GM21576 (cell line): Measurements from ENCODE around the gene PGRMC1.
"Not testable (repeated sequence)": the region's sequence is repeated elsewhere in the genome, so short reads cannot be mapped to it uniquely, and the experiment has no call there.

Experiments
- ATAC-seq: cut with Tn5 transposase; IDR thresholded peaks from one replicate; pipeline ENCODE4 v1.9.1; 2021; ENCODE audit warnings: mild to moderate bottlenecking, moderate library complexity; ENCODE audit not compliant: unreplicated experiment

Gene PGRMC1

DNA sequence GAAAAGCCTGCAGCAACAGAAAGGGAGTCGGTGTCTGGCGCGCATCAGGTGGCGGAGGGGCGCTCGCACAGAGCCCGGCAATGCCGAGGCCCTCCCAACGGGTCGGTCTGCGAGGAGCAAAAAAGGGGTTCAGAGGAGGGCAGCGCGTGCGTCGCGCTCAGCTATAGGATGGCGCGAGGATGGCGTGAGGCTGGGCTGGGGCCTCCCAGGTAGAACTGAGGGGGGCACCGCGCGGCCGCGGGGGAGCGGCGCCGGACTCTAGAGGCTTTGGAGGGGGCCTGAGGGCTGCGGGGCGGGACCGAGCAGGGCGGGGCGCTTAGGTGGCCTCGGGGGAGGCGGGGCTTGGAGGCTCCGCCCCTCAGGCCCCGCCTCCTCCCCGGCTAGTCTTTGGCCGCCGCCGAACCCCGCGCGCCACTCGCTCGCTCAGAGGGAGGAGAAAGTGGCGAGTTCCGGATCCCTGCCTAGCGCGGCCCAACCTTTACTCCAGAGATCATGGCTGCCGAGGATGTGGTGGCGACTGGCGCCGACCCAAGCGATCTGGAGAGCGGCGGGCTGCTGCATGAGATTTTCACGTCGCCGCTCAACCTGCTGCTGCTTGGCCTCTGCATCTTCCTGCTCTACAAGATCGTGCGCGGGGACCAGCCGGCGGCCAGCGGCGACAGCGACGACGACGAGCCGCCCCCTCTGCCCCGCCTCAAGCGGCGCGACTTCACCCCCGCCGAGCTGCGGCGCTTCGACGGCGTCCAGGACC lies at the start of gene PGRMC1:
Gene PGRMC1 (plus strand): TSS at position 414 of the 751 bp plus-strand sequence. CDS start 79 bp downstream, at position 493.
- ATAC-seq: peak; percentile 94

DNA sequence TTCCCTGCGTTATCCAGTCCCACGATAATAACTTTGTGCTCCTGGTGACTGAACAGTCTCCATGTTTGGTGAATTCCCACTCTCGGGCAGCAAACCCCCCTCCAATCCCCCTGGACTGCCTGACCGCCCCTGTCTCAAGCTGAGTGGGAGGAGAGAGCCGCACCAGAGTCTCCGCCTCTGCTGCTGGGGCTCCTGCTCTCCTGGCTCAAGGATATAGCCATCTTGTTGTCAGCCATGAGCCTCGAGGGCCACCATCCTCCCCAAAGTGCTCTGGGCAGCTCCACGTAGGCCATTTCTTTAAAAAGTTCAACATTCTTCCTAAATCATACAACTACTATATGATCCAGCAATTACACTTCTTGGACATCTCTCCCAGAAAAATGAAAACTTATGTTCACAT lies 49.3 kb upstream of the PGRMC1 start:
- ATAC-seq: no peak

DNA sequence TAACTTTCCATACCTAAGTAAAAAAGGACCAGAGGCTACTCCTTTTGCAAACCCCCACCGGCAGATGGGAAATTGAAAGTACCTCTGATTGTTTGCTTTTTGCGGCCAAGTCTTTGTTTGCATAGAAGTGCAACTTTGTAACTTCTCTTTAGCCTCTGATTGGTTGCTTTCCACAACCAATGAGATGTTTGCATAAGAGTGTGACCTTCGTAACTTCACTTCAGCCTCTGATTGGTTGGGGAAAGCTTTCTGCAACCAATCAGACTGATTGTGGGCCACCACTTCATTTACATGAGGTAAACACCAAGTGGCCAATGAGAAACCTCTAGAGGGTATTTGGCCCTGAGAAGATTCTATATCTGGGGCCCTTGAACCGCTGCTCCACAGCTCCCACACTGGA lies 48.8 kb upstream of the PGRMC1 start:
- ATAC-seq: no peak

DNA sequence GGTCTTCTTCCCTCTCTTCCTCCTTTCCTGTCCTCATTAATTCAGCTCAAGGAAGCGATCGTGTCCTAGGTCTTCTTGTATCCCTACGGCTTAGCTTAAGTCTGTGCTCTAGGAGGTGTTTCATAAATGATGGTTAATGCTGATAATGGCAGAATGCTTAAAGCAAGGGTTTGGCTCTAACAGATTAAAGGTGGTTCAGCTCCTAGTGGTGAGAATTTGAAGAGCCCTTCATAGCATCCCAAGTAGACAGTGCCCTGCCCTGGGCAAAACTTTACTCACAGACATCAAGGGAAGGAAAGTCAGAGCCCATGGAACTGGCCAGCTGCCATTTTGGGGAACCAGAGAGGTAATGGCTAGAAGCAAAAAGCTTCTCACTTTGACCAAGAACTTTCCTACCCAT lies 47.0 kb upstream of the PGRMC1 start:
- ATAC-seq: no peak

DNA sequence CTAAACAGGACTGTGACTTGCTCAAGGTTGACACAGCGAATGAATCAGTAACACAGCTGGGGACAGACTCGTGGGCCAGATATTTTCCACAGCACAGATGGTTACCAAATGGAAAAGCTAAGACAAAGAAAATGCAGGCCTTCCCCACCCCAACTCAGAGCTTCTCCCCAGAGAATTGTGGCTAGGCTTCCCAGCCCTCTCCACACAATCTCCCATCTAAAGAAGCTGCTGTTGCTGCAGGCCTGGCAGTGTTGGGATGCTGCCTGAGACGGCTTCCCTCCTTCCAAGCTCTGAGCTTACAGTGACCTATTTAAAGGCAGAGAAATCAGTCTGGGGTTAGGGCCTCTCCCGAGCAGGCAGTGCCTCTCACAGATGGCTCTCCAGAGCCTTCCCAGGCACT lies 46.5 kb upstream of the PGRMC1 start:
- no peak for ATAC-seq

DNA sequence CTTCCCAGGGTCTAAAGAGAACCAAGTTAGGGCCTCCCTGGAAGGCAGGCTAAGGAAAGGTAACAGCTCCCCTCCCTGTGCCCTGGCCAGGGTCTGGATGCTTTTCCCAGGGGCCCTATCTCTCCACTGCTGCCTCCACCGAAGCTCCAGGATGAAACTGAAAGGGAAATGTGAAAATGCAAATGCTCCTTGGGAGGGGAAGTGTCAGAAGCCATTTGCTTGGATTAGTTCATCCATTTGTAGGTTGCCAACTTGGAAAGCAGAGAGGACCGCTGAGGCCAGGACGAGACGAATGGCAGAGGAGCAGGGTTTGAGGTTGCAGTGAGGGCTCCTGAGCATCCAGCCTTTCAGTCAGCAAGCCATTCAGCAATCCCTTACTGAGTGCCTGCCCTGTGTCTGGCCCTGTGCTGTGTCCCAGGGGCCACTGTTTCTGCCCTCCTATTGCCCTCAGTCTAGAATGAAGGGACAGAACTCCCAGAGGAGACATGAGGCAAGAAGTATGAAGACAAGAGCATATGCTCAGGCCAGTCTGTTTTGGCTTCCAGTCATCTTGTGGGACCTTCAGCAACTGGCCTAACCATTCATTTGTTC lies 45.9 kb upstream of the PGRMC1 start:
- ATAC-seq: no peak

DNA sequence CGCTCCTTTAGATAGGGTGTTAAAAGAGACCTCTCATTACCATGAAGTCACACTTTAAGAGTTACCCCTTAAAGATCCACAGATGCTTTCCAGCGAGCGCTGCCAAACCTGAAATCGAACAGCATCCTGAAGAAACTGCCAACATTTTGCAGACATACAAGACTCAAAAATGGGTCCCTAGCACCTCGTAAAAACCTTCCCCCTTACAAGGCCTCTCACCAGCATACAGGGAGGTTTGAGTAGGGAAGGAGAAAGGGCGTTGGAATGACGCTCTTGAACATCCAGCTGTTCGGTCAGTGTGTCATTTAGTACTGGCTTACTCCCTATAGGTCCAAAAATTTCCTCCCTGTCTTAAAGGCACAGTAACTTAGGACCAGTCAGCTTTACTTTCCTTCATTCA lies 45.3 kb upstream of the PGRMC1 start:
- no peak for ATAC-seq

DNA sequence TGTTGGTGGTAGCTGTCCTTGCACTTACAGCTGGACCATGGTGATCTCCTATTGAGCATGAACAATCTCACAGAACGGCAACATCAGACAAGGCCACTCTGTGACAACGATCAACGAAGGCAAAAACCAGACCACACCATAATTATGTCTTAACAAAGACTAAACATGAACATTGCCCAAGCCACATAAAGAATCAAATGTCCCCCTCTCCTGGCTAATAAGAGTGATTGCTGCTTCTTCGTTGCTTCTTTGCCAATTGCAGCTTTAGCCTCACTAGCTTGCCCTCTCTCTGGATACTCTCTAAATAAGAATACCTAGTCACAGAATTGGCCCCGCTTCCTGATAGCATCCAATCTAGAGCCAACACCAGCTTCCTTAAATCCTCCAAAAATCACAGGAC lies 41.5 kb upstream of the PGRMC1 start:
- no peak for ATAC-seq

DNA sequence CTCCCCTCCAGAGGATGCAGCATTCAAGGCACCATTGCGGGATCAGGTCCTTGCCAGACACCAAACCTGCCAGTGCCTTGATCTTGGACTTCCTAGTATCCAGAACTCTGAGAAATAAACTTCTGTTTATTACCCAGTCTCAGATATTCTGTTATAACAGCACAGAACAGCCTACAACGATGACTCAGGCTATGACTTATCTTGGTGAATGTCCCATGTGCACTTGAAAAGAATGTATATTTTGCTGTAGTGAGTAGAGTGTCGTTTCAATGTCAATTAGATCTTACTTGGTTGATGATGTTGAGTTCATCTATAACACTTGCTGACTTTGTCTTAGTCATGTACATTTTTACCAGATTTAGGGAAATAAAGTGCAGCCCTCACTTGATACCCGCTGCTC lies 34.5 kb upstream of the PGRMC1 start:
- ATAC-seq: no peak

DNA sequence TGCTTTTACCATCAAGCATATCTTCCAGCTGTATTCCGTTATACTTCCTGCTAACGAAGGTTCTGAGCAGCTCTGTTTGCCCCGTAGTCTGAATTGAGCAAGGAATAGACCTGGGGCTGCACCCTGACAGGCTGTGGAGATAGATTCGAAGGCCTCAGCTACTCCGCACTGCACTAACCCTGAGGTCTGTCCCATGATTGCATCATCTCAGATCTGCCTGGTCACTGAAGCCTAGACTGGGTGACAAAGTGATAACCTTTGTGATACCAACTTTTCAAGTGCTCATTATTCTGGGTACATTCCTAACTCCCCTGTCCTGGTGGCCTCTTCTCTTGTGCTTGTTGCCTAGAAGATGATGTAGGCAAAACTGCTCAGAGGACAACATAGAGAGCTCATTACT lies 29.9 kb upstream of the PGRMC1 start:
- ATAC-seq: no peak

DNA sequence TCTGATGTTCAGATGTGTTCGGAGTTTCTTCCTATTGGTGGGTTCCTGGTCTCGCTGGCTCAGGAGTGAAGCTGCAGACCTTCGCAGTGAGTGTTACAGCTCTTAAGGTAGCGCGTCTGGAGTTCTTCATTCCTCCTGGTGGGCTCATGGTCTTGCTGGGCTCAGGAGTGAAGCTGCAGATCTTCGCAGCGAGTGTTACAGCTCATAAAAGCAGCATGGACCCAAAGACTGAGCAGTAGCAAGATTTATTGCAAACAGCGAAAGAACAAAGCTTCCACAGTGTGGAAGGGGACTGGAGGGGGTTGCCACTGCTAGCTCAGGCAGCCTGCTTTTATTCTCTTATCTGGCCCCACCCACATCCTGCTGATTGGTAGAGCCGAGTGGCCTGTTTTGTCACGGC lies 28.6 kb upstream of the PGRMC1 start:
- ATAC-seq: not testable (repeated sequence)

DNA sequence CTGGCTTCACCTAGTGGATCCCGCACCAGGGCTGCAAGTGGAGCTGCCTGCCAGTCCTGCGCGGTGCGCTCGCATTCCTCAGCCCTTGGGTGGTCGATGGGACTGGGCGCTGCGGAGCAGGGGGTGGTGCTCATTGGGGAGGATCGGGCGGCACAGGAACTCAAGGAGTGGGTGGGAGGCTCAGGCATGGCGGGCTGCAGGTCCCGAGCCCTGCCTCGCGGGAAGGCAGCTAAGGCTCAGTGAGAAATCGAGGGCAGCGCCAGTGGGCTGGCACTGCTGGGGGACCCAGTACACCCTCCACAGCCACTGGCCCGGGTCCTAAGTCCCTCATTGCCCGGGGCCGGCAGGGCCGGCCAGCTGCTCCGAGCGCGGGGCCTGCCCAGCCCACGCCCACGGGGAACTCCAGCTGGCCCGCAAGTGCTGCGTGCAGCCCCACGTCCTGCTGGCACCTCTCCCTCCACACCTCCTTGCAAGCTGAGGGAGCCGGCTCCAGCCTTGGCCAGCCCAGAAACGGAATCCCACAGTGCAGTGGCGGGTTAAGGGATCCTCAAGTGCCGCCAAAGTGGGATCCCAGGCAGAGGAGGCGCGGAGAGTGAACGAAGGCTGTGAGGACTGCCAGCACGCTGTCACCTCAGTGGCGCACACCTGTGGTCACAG lies 27.6 kb upstream of the PGRMC1 start:
- ATAC-seq: no peak

DNA sequence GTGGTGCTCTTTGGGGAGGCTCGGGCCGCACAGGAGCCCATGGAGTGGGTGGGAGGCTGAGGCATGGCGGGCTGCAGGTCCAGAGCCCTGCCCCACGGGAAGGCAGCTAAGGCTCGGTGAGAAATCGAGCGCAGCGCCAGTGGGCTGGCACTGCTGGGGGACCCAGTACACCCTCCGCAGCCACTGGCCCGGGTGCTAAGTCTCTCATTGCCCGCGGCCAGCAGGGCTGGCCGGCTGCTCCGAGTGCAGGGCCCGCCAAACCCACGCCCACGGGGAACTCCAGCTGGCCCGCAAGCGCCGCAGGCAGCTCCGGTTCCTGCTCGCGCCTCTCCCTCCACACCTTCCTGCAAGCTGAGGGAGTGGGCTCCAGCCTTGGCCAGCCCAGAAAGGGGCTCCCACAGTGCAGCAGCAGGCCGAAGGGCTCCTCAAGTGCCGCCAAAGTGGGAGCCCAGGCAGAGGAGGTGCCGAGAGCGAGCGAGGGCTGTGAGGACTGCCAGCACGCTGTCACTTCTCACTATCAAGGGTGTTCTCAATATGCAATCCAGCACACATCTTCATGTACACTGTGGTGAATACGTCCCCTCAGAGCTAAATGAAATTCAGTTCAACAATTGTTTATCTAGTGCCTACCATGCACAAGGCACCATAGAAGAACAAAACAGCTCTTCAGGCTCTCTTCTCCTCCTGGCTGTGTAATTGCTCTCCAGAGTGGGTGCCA lies 25.0 kb upstream of the PGRMC1 start:
- not testable (repeated sequence) for ATAC-seq

DNA sequence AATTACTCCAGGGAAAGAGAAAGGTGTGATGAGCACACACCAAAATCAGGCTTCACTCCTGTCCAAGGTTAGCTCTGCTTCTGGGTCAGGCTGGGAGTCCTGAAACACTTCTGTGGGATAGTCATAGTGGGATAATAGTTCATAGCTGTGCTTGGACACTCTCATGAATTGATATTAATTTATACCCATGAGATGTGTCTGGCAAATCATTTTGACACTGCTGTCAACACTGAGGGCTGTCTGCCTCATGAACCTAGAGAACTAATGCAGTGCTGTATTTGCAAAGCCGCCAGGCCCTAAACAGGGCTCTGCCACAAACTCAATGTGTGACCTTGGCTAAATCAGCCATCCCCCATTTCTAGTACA lies 24.5 kb upstream of the PGRMC1 start:
- ATAC-seq: no peak

DNA sequence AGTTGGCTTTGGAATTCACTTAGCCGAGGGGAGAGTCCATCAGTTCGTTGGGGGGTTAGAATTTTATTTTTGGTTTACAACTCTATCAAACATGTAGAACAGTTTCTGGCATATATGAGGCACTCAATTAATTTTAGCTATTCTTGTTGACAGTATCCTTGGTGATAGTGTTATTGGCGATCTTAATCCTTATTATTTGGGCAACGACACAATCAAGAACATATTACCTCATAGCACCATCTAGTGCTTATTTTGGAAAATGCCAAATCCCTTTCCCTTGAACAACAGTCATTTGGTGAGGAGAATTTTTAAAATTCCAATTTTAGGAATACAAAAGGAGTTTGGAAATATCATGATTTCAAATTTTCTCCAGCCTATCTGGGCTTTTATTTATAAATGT lies 17.9 kb upstream of the PGRMC1 start:
- no peak for ATAC-seq

DNA sequence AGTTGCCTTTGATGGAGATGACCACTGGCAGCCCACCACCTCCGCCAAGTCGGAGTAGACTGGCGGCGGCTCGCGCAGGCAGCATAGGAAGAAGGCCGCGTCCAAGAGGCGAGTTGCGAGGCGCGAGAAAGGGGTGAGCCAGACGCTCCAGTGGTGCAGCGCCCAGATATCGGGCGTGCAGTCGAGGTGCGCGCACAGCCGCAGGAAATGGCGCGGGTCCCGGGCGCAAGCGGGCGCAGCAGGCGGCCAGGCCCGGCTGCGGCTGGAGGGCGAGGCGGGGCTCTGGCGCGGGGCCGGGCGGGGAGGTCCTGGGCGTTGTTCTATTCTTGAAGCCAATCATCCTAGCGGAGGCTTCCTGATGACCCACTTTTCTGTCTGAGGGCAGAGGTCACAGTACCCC lies 13.2 kb upstream of the PGRMC1 start:
- ATAC-seq: no peak

DNA sequence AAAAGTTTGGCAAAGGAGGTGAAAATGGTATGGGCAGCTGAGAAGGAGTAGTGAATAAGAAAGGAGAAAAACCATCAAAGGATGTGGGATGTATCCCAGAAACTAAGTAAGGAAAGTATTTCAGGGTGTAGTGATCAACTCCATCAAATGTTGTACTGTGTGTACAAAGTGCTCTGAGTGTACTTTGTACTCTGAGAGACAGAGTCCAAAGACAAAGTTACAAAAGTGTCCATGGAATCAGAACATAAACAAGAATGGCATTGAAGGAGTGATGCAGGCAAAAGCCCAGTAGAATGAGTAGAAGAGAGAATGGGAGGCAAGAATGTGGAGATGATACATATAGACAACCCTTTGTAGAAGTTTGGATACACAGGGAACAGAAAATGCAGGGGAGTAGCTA lies 12.3 kb upstream of the PGRMC1 start:
- ATAC-seq: no peak

DNA sequence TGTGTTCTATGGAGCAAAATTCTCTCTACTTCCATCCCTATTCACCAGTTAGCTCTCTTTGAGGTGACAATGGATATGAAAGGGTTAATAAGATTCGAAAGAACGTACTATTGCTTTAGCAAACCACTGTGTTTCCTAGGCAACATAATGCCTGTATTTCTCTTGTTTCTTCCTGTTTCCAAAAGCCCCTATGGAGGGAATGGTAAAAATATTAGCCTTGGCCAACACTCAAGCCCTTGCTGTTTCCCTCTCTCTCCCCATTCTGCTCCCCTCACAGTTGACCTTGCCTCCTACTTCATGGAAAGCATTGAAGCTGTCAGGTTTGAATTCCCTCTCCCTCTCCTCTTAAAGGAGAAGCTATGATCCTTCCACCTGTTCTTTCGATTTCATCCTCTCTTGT lies 9.6 kb upstream of the PGRMC1 start:
- ATAC-seq: no peak

DNA sequence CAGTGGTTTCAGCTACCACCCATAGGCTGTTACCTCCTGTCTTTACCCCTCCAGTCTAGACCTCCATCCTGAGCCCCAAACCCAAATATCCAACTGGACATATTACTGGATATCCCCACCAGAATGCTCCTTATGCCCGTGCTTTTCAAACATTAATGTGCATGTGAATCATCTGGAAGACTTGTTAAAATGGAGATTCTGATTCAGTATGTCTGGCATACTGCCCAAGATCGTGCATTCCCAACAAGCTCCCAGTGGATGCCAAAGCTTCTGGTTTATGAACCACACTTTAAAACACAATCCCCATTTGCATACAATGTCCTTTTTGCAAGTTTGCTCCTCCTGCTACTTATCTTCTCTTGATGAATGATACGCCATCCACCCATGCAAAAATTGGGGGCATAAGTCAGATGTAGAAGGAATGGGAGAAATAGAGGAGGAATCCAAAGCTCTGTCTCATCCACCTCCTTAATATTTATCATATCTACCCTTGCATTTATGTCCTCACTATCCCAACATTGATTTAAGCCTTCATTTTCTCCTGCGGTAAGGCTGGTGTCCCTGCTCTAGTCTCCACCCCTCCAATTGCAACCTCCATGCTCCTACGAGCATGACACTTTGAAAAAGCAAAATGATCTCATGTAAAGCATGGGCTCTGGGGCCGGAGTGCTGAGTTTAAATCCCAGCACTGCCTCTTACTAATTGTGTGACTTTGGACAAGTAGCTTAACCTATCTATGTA lies 7.4 kb upstream of the PGRMC1 start:
- ATAC-seq: no peak

DNA sequence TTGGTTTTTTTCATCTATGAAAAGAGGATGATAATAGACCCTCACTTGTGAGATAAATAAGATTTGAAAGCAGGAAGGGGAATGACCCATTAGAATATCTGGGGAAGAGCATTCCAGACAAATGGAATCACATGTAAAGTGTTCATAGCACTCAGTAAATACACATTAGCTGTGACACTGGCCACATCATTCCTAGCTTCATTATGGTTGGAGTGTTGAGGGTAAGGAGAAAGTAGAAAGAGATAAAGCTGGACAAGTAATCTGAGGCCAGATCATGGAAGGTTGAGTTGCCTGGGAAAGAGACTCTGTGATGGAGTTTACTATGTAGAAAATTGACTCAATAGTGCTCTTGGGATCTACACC lies 6.9 kb upstream of the PGRMC1 start:
- no peak for ATAC-seq

DNA sequence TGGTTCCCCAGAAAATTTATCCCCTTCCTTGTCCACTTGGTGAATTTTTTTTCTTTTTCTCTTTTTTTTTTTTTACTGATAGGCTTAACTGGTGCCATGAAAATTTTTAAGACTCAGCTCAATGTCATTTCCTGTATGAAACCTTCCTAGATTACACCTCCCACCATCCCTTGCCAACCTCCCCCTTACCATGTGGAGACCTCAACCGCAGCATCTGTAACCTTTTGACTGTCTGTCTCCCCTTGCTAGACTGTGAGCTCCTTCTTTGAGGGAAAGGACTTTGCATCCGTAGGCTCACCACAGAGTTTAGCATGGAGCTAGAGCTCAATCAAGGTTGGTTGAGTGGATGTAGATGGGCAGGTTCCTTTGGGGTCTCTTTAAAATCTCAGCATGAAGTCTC lies 5.2 kb upstream of the PGRMC1 start:
- no peak for ATAC-seq
